T-cell (primary cell): ENCODE results near the gene CENPT. TPM values are rescaled to one million over a fixed set of nuclear protein-coding genes. Genes with fewer than 3 reads are reported as not detected.

ENCODE experiments used
- ATAC-seq, 4 experiments: fragments of 200-7000 bp in 3 of 4; fragments of 150-1000 bp in 1 of 4; cut with Tn5 transposase; replicated peaks in 1 of 4; 1 replicate in 3 of 4; 2 replicates in 1 of 4; pipeline ENCODE4 v1.10.0; 2021; ENCODE audit warnings: moderate library complexity in 3 of 4, mild to moderate bottlenecking in 2 of 4, moderate number of reproducible peaks in 1 of 4
- CTCF ChIA-PET, 2 donors: fragments of 300-600 bp; sonication (Branson Sonifier 250); formaldehyde crosslinking; loops; one replicate each; lab custom pipeline; 2022; ENCODE audit warnings: antibody characterized with exemption in 2 of 2; lab: Charles Lee
- POLR2A ChIA-PET, 2 donors: fragments of 300-600 bp; sonication (Branson Sonifier 250); formaldehyde crosslinking; loops; one replicate each; lab custom pipeline; 2022; ENCODE audit warnings: antibody characterized with exemption in 2 of 2; lab: Charles Lee
- DNase-seq, 35 experiments: peaks; one replicate each; pipeline versions ENCODE4 v3.0.0 to v3.0.0-alpha.2; 2013 to 2023
- H3K27ac ChIP-seq: one replicate; pipeline ENCODE4 v1.5.1; 2013; ENCODE audit warnings: low read length
- H3K27me3 ChIP-seq, 2 experiments: replicated peaks in 1 of 2; 1 replicate in 1 of 2; 2 replicates in 1 of 2; pipeline versions ENCODE4 v1.6.1 to v1.7.0; 2013; ENCODE audit warnings: low read length in 1 of 2, mixed read lengths in 1 of 2; ENCODE audit not compliant: control insufficient read depth in 2 of 2, insufficient read depth in 2 of 2; ENCODE audit errors: extremely low read depth in 1 of 2
- H3K36me3 ChIP-seq, 2 donors: 1 replicate in 1 of 2; 2 replicates in 1 of 2; pipeline versions ENCODE4 v1.6.1 to v1.7.0; 2013; ENCODE audit warnings: low read length in 1 of 2; ENCODE audit not compliant: control insufficient read depth in 2 of 2, insufficient read depth in 1 of 2; ENCODE audit errors: extremely low read depth in 1 of 2
- H3K4me1 ChIP-seq, 2 experiments: 1 replicate in 1 of 2; 2 replicates in 1 of 2; pipeline versions ENCODE4 v1.6.1 to v1.7.0; 2013; ENCODE audit warnings: low read length in 2 of 2, mixed read lengths in 1 of 2; ENCODE audit not compliant: insufficient read depth in 2 of 2, control insufficient read depth in 1 of 2; ENCODE audit errors: extremely low read depth in 1 of 2
- H3K4me3 ChIP-seq, 2 donors: 1 replicate in 1 of 2; 2 replicates in 1 of 2; pipeline versions ENCODE4 v1.5.1 to v1.7.0; 2013; ENCODE audit warnings: mild to moderate bottlenecking in 2 of 2, low read length in 1 of 2, moderate library complexity in 1 of 2; ENCODE audit not compliant: control insufficient read depth in 1 of 2; ENCODE audit errors: extremely low read depth in 1 of 2
- H3K9me3 ChIP-seq: 2 replicates; pipeline ENCODE4 v1.7.0; 2013
- H3K27ac Mint-ChIP-seq, 2 donors: one replicate each; pipeline ENCODE4 v1.8.0; 2020 to 2021; ENCODE audit warnings: mild to moderate bottlenecking in 2 of 2, mixed read lengths in 2 of 2
- H3K27me3 Mint-ChIP-seq, 2 donors: one replicate each; pipeline ENCODE4 v1.8.0; 2021 to 2022; ENCODE audit warnings: mixed read lengths in 2 of 2
- H3K36me3 Mint-ChIP-seq: one replicate; pipeline ENCODE4 v1.8.0; 2021; ENCODE audit warnings: mixed read lengths
- H3K4me1 Mint-ChIP-seq, 3 donors: one replicate each; pipeline ENCODE4 v1.8.0; 2020 to 2022; ENCODE audit warnings: mixed read lengths in 3 of 3, mild to moderate bottlenecking in 1 of 3
- H3K4me3 Mint-ChIP-seq, 3 donors: one replicate each; pipeline ENCODE4 v1.8.0; 2020 to 2022; ENCODE audit warnings: mild to moderate bottlenecking in 3 of 3, mixed read lengths in 3 of 3, moderate library complexity in 3 of 3
- H3K9me3 Mint-ChIP-seq, 3 donors: one replicate each; pipeline ENCODE4 v1.8.0; 2020 to 2022; ENCODE audit warnings: mixed read lengths in 3 of 3
- WGBS: methylation state at CpG from one replicate; pipeline ENCODE4 v1.1.5; 2013; ENCODE audit warnings: missing lambda C conversion rate; ENCODE audit not compliant: insufficient coverage; 5-methylcytosine and 5-hydroxymethylcytosine counted together
- total RNA-seq, 35 experiments: library from RNA in 6 of 35; stranded (reverse) in 6 of 35; fragments of 120-200 nt in 1 of 35; gene quantifications; one replicate each; pipeline versions ENCODE4 v1.2.1 to v1.2.4 and lab custom pipeline; 2013 to 2026

Gene CENPT
- total RNA-seq, 5 donors from 2014 or later (not counting 1 experiment from before 2014, with no cell fraction given), result 85.0 to 117 (median 111) TPM

- peak overlapping the region; percentile 7 for H3K27ac ChIP-seq
- peak overlapping the region; percentile 72 to 74 for H3K4me3 ChIP-seq
- H3K9me3 Mint-ChIP-seq, result no peaks in the 10 kb centered on the region
- ATAC-seq (no peak), DNase-seq (no peak)
- peaks cover 0 to 16% (median 15%) of the 10 kb centered on the region in 3 donors for H3K4me1 Mint-ChIP-seq
- POLR2A ChIA-PET, result no interaction called here
- H3K27me3 Mint-ChIP-seq, result no peaks in the 10 kb centered on the region
- H3K4me1 ChIP-seq, result peaks cover 7 to 22% of the 10 kb centered on the region in 2 experiments
- H3K9me3 ChIP-seq, result no peaks in the 10 kb centered on the region
- WGBS, result 93% methylated on average over 3 of the region's 10 CpGs
- H3K36me3 Mint-ChIP-seq, result peaks cover 10% of the 10 kb centered on the region
- no peaks in the 10 kb centered on the region for H3K27me3 ChIP-seq
- peaks cover 7 to 31% of the 10 kb centered on the region in 2 donors for H3K36me3 ChIP-seq
- H3K27ac Mint-ChIP-seq, result peak overlapping the region; percentile 69 to 79
- peak overlapping the region; percentile 87 to 91 (median 90) for H3K4me3 Mint-ChIP-seq
- CTCF ChIA-PET, result interaction anchor here in 1 of 2 donors (1.0 to 1.5 kb wide), 3 partner anchors 18 to 33 kb away, joined by 3 to 13 read pairs (median 7); partner anchors contain the start of genes RANBP10 and TSNAXIP1
These were observed 13.3 kb downstream of the CENPT start for GRCh38 chr16:67834242-67834614.

GRCh38 chr16:67833415-67834241 lies 13.9 kb downstream of the CENPT start:
- ATAC-seq (peak; percentile 100), DNase-seq (peak; percentile 81 to 96 (median 91))
- H3K4me1 ChIP-seq, result peaks cover 7 to 22% of the 10 kb centered on the region in 2 experiments
- H3K4me1 Mint-ChIP-seq, result peaks cover 0 to 16% (median 15%) of the 10 kb centered on the region in 3 donors
- ChIA-PET CTCF (interaction anchor here in 1 of 2 donors (0.5 to 1.5 kb wide), 4 partner anchors 18 to 393 kb away, joined by 3 to 13 read pairs (median 5); partner anchors contain the start of genes RANBP10 and TSNAXIP1), POLR2A (interaction anchor here in 1 of 2 donors (0.6 kb wide), 1 partner anchor 190 kb away, joined by 8 read pairs; no protein-coding TSS in a partner anchor)
- no peaks in the 10 kb centered on the region for H3K27me3 ChIP-seq
- peak overlapping the region; percentile 17 for H3K27ac ChIP-seq
- H3K4me3 ChIP-seq, result peak overlapping the region; percentile 72 to 74
- no peaks in the 10 kb centered on the region for H3K27me3 Mint-ChIP-seq
- H3K36me3 Mint-ChIP-seq, result peaks cover 15% of the 10 kb centered on the region
- H3K27ac Mint-ChIP-seq, result peak overlapping the region; percentile 69 to 79
- no peaks in the 10 kb centered on the region for H3K9me3 ChIP-seq
- peak overlapping the region; percentile 87 to 91 (median 90) for H3K4me3 Mint-ChIP-seq
- peaks cover 7 to 37% of the 10 kb centered on the region in 2 donors for H3K36me3 ChIP-seq
- 0% methylated on average over 48 of the region's 49 CpGs for WGBS
- no peaks in the 10 kb centered on the region for H3K9me3 Mint-ChIP-seq

- H3K4me3 Mint-ChIP-seq, result peak overlapping the region; percentile 87 to 91 (median 90)
- peaks cover 0 to 16% (median 15%) of the 10 kb centered on the region in 3 donors for H3K4me1 Mint-ChIP-seq
- peaks cover 16% of the 10 kb centered on the region for H3K36me3 Mint-ChIP-seq
- H3K27me3 Mint-ChIP-seq, result no peaks in the 10 kb centered on the region
- H3K27ac Mint-ChIP-seq, result peak overlapping the region in 1 of 2 donors; percentile 68
- H3K9me3 Mint-ChIP-seq, result no peaks in the 10 kb centered on the region
- peak overlapping the region; percentile 72 to 74 for H3K4me3 ChIP-seq
- peaks cover 7 to 37% of the 10 kb centered on the region in 2 donors for H3K36me3 ChIP-seq
- ATAC-seq (peak in 1 of 4 experiments; percentile 1), DNase-seq (no peak)
- H3K27me3 ChIP-seq, result no peaks in the 10 kb centered on the region
- ChIA-PET POLR2A (interaction anchor here in 1 of 2 donors (0.6 kb wide), 1 partner anchor 191 kb away, joined by 8 read pairs; no protein-coding TSS in a partner anchor), CTCF (interaction anchor here in 1 of 2 donors (1.2 to 1.5 kb wide), 2 partner anchors 17 to 27 kb away, joined by 7 to 13 read pairs; partner anchors contain the start of genes RANBP10 and TSNAXIP1)
- H3K4me1 ChIP-seq, result peaks cover 7 to 22% of the 10 kb centered on the region in 2 experiments
- H3K9me3 ChIP-seq, result no peaks in the 10 kb centered on the region
- 0% methylated on average over 1 of the region's 3 CpGs for WGBS
- H3K27ac ChIP-seq, result no peak overlapping the region
These were observed 14.5 kb downstream of the CENPT start for GRCh38 chr16:67833030-67833414.

- WGBS, result 94% methylated on average over 4 of the region's 4 CpGs
- Mint-ChIP-seq H3K9me3 (no peaks in the 10 kb centered on the region), H3K27ac (no peak overlapping the region), H3K36me3 (peaks cover 16% of the 10 kb centered on the region), H3K4me1 (peaks cover 0 to 11% (median 10%) of the 10 kb centered on the region in 3 donors), H3K4me3 (no peak overlapping the region), H3K27me3 (no peaks in the 10 kb centered on the region)
- Histone ChIP-seq H3K4me1 (peaks cover 5 to 14% of the 10 kb centered on the region in 2 experiments), H3K4me3 (no peak overlapping the region), H3K27me3 (no peaks in the 10 kb centered on the region), H3K36me3 (peaks cover 14 to 50% of the 10 kb centered on the region in 2 donors), H3K27ac (no peak overlapping the region), H3K9me3 (no peaks in the 10 kb centered on the region)
- ChIA-PET POLR2A (no interaction called here), CTCF (interaction anchor here in 1 of 2 donors (1.5 kb wide), 1 partner anchor 12 kb away, joined by 5 read pairs; no protein-coding TSS in a partner anchor)
- ATAC-seq (no peak), DNase-seq (no peak)
These were observed 18.8 kb downstream of the CENPT start for GRCh38 chr16:67828651-67829050.

GRCh38 chr16:67825906-67826305 lies 21.6 kb downstream of the CENPT start:
- WGBS, result 96% methylated on average over 14 of the region's 14 CpGs
- CTCF ChIA-PET, result interaction anchor here in 1 of 2 donors (0.6 kb wide), 1 partner anchor 836 kb away, joined by 5 read pairs; no protein-coding TSS in a partner anchor
- Mint-ChIP-seq H3K27ac (no peak overlapping the region), H3K27me3 (no peaks in the 10 kb centered on the region), H3K9me3 (no peaks in the 10 kb centered on the region), H3K36me3 (peaks cover 15% of the 10 kb centered on the region), H3K4me1 (no peaks in the 10 kb centered on the region), H3K4me3 (no peak overlapping the region)
- H3K27ac ChIP-seq, result no peak overlapping the region
- H3K4me1 ChIP-seq, result no peaks in the 10 kb centered on the region
- ATAC-seq (no peak), DNase-seq (no peak)
- H3K9me3 ChIP-seq, result no peaks in the 10 kb centered on the region
- no peak overlapping the region for H3K4me3 ChIP-seq
- no peaks in the 10 kb centered on the region for H3K27me3 ChIP-seq
- POLR2A ChIA-PET, result interaction anchor here in 1 of 2 donors (0.5 kb wide), 1 partner anchor 259 kb away, joined by 14 read pairs; the partner anchor contains the start of gene NFATC3
- peaks cover 14 to 36% of the 10 kb centered on the region in 2 donors for H3K36me3 ChIP-seq

GRCh38 chr16:67825119-67825518 lies 22.4 kb downstream of the CENPT start:
- no peak for ATAC-seq
- Histone ChIP-seq H3K4me1 (no peaks in the 10 kb centered on the region), H3K27me3 (no peaks in the 10 kb centered on the region), H3K4me3 (no peak overlapping the region), H3K27ac (no peak overlapping the region), H3K36me3 (peaks cover 14 to 28% of the 10 kb centered on the region in 2 donors), H3K9me3 (no peaks in the 10 kb centered on the region)
- Mint-ChIP-seq H3K27me3 (no peaks in the 10 kb centered on the region), H3K27ac (no peak overlapping the region), H3K4me1 (no peaks in the 10 kb centered on the region), H3K36me3 (peaks cover 12% of the 10 kb centered on the region), H3K9me3 (no peaks in the 10 kb centered on the region), H3K4me3 (no peak overlapping the region)
- CTCF ChIA-PET, result interaction anchor here (0.6 to 1.2 kb wide), 2 partner anchors 10 to 40 kb away, joined by 4 read pairs; no protein-coding TSS in a partner anchor
- 100% methylated on average over 6 of the region's 8 CpGs for WGBS
- DNase-seq, result no peak
- POLR2A ChIA-PET, result no interaction called here
